MV-4-11 (cell line): Measurements from ENCODE around the gene COL11A1.
"Not testable (repeated sequence)": the region's sequence is repeated elsewhere in the genome, so short reads cannot be mapped to it uniquely, and the experiment has no call there.

Experiments used
- DNase-seq: peaks from one replicate; lab custom pipeline; 2025; lab: John Stamatoyannopoulos, UW

COL11A1 gene

GRCh38 chr1:102834688-102835320 is 273.5 kb downstream of the COL11A1 start:
- no peak for DNase-seq

- peak; percentile 62 for DNase-seq
Observed at GRCh38 chr1:102833151-102833550, 275.2 kb downstream of the COL11A1 start.

GRCh38 chr1:102826706-102827105 is 281.6 kb downstream of the COL11A1 start:
- not testable (repeated sequence) for DNase-seq
